Stimulated activated naive CD4-positive, alpha-beta T cell treated with Interleukin-2 at 50 U/mL for 16 hours (primary cell): Measurements from ENCODE around the gene SEL1L3.
"Not testable (repeated sequence)": the region's sequence is repeated elsewhere in the genome, so short reads cannot be mapped to it uniquely, and the experiment has no call there.

ENCODE experiments used
- DNase-seq: peaks from one replicate; lab custom pipeline; 2025; lab: John Stamatoyannopoulos, UW

The SEL1L3 gene

DNA sequence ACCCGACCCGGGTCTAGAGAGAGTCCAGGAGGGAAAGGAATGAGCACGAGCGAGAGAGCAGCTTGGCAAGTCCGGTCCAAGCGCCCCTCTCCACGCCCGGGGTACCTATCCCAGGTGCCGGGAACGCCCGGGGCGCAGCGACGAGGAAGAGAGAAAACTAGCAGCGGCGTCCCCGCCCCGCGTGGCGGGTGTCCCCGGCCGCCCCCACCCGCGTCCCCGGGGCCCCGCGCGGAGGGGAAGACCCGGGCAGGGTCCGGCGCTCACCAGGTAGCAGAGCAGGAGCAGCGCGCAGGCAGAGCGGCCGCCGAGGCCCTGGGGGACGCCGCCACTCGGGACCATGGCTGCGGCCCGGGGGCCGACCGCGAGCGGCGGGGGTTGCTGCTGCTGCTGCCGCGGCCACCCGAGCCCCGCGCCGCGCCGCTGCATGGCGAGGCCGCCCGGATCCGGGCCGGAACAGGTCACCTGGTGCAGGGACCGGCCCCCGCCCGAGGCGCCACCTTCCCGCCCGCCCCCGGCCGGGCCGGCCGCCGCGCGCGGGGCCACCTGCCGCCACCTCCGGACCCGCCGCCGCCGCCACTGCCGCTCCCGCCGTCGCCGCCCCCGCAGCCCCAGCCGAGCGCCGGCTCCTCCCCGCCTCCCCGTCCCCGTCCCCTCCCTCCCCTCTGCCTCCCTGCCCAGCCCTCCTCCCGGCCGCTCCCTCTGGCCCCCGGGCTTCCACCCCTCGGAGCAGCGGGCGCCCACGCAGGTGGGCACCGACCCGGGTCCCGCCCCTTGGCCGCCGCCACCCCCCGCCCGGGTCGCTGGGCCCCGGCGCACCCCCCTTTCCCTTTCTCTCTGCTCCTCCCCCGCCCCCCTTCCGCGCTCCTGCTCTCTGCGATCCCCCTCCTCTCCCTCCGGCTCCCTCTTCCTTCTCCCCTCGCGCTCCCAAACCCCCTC is at the start of gene SEL1L3:
Gene SEL1L3, minus strand, starts transcription at position 578 of the 936 bp plus-strand sequence. Its CDS starts 152 bp downstream, at position 426.
- DNase-seq, result peak; percentile 60

DNA sequence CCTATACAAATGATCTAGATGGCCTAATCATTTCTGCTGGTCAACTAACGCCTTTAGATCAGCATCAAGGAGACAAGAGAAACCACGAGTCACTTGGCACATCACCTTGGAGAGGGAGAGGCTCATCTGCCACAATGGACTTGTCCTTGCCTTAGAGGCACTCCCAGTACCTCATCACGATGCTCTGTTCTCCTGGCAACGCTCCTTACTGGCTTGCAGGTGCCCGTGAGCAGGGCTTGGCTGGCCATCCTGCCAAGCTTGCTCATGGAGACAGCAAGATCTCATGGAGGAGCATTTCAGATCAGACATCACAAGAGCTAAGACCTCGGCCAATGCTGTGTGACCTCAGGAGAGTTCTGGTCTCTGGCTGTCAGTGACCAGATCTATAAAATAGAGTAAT is 48.6 kb upstream of the SEL1L3 start:
- no peak for DNase-seq

DNA sequence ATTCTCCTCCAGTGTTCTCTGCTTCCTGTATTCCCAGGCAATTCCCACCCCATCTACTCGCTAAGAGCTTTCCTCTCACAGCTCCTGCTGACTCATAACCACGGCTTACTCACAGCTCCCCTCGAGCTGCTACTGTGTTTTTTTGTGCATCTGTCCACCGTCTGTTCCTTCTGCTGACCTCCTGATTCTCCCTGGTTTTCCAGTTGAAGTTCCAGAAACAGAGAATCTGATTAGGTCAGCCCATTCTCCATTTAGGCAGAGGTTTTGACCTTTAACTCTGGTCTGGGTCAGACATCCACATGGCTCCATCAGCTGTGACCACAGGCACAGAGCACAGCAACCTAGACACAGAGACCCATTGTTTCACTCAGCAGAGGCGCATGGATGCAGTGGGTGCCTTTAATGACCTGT is 45.7 kb upstream of the SEL1L3 start:
- no peak for DNase-seq

DNA sequence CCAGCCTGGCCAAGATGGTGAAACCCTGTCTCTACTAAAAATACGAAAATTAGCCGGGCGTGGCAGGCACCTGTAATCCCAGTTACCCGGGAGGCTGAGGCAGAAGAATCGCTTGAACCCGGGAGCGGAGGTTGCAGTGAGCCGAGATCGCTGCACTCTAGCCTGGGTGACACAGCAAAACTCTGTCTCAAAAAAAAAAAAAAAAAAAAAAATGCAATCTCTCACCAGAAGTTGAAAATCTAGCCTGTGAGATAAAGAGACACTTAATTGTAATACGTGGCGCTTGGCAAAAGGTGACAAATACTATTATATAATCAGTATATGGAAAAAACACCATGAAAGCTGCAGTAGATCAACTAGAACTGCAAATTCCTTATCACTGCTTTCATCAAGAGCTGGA is 43.3 kb upstream of the SEL1L3 start:
- not testable (repeated sequence) for DNase-seq

DNA sequence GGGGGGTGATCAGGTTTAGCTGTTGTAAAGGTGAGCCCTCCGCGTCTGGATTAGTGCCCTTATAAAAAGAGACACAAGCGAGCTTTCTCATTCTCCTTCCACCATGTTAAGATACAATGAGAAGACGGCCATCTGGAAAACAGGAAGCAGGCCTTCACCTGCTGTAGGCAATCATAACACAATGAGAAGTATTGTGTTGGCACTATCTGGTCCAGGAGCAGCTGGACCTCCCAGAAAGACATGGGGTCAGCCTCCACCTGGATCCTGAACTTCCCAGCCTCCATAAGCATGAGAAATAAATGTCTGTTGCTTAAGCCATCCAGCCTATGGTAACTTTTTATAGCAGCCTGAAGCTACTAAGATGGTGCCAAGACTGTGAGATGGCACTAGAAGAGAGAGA is 42.6 kb upstream of the SEL1L3 start:
- no peak for DNase-seq

DNA sequence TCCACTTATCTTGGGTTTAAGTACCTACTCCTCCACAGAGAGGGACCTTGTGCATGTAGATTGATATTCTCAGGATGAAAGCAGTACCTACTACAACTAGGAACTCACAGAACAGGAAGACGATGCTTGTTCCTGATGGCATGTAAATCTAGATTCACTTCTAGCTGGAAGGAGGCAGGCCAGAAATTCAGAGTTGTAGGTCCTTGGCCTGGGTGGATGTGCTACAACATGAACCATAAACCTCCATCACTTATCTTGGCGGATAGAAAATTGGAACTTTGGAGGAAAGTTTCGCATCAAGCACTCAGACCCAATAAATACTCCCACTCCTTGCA is 41.9 kb upstream of the SEL1L3 start:
- DNase-seq, result no peak

DNA sequence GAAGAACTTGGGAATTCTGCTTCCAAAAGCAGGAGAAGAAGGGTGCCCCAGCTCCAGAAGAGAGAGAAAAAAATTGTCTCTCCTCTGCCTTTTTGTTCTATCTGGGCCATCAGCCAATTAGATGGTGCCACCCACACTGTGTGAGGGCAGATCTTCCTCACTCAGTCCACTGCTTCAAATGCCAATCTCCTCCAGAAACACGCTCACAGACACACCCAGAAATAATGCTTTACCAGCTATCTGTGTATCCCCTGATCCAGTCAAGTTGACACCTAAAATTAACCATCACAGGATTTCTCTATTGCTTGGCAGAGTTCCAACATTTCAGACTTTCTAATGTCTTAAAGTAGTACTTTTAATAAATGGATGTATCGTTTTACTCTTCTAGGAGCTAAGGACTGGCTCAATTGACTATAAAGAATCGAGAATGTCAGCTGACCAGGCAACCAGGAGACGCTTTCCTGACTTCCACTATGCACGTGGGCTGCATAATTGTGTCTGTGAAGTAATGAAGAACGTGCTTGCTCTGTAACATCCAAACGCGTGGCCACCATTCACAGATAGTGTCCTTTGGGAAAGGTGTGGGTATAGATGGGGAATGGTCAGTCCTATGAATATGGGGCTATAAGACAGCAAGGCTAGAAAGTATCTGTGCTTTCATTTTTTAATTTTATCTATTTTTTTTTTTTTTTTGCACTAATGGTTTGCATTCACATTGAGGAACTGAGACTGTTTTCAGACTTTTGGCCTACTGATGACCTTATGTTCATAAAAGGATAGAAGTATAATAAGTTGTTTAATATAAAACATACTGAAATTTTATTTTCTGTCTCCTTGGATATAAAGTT is 41.3 kb upstream of the SEL1L3 start:
- no peak for DNase-seq

DNA sequence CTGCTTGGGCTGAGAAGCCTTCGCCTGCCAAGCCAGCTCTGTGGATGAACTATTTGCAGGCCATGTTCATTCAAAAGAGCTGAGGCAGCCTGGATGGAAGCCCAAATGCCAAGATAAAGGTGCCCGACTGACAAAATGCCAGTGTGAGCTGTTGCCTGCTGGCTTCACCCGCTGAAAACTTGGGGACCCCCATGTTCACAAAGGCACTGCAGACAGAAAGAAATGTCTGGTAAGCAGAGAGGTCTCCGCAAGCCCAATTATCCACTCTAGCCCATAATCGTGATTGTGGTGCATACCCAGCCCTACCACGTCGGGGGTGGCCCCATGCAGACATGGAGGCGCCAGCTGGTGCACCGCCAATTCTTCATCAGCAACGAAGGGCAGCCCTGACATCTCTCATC is 38.2 kb upstream of the SEL1L3 start:
- DNase-seq, result no peak

DNA sequence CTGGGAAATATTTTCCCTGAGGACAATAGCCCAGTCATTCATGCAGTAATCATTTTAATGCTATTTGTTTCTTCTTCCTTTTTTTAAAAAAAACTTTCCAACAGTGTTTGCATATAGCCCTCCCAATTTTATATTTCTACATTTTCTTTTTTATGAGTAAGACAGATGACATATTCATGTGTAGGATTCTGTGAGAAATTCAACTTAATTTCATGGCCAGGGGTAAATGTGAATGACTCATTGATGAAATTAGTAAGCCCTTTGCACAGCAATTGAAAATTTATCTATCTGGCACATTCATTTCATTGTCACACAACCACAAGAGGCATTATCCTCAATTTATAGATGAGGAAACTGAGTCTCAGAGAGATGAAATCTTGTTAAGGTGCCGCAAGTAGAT is 37.5 kb upstream of the SEL1L3 start:
- DNase-seq, result no peak

DNA sequence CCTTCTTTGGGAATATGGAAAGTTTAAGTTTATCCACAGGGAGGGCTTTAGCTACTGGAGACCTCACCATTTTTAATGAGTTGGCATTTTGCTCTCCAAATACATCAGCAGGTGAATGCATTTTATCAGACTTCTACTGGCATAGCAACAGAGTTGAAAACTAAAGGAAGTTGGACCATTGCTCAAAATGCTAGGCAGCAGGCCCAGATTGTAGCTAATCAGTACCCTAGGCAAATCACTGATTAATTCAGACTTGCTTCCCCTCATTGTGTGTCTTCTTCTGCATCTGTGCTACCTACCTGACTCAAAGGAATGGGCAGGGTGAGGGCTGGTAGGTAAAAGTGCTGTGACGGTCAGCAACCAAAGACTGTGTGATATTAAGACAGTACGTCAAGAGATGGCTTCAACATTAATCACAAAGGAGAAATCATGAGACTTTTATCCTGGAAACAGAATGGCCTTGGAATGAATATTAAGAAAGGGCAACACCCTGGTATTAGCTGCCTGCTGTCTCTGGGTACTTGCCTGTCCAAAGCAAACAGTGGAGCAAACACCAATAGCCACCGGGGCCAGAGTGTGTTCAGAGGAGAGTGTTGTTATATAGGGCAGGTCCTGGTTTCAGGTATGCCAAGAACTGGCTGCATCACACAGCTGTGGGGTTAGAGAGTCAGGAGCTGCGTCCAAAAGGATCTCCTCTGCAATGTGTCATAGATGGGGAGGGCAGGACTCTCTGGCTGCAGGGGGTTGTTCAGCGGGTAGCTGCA is 34.2 kb upstream of the SEL1L3 start:
- no peak for DNase-seq

DNA sequence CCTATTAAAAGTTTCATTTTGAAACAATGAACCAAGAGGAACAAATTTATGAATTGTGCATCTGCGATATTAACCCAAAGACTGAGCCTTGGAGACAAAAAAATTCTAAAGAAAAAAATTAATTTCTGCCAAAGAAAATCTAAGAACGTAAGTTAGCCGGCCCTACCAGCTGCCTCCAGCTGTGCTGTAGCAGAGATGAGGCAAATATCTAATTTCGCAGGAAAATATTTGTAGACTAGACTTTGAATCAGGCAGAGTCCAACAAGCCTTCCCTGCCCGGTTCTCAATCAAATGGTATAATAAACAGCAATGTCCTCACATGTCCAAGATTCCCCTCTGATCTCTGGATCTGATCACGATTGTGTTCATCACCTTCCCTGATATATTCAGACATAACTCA is 30.0 kb upstream of the SEL1L3 start:
- DNase-seq, result no peak

DNA sequence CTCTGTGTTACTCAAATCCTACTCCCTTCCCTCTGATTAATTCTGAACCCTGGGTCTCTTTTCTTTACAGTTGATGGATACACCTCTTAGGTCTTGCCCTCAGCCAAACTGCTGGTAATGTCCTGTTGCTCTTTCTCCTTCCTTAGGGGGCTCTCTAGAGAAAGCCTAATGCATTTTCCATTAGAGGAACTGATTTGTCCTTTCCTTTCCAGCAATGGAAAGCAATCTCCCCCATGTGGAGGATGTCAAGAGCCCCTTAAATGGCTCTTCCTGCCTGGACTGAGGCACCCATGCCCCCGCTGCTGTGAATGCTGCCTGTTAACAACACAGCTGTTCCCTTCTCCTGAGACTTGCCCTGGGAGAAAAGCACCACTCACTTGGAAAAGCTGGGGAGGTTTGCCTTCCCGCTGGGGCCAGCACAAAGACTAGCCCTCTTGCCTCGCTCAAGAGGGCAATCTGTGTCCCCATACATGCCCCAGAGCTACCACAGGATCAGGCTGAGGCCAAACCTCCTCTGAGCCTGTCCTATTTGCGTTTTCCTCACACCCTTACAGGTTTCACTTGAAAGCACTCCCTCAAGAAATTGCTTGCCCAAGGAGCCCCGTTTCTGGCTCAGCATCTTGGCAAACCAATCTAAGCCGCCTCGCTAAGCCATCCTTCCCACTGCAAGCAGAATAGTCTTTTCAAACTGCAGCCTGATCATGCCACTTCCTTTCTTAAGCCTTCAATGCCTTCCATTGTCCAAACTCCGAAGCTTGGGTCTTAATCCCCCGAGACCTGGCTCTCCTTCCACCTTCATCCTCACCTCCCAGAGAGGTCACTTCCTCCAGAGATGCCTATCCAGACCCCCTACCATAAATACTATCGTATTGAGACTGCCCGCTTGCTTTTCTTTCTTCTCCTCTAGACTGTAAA is 28.0 kb upstream of the SEL1L3 start:
- DNase-seq, result no peak

DNA sequence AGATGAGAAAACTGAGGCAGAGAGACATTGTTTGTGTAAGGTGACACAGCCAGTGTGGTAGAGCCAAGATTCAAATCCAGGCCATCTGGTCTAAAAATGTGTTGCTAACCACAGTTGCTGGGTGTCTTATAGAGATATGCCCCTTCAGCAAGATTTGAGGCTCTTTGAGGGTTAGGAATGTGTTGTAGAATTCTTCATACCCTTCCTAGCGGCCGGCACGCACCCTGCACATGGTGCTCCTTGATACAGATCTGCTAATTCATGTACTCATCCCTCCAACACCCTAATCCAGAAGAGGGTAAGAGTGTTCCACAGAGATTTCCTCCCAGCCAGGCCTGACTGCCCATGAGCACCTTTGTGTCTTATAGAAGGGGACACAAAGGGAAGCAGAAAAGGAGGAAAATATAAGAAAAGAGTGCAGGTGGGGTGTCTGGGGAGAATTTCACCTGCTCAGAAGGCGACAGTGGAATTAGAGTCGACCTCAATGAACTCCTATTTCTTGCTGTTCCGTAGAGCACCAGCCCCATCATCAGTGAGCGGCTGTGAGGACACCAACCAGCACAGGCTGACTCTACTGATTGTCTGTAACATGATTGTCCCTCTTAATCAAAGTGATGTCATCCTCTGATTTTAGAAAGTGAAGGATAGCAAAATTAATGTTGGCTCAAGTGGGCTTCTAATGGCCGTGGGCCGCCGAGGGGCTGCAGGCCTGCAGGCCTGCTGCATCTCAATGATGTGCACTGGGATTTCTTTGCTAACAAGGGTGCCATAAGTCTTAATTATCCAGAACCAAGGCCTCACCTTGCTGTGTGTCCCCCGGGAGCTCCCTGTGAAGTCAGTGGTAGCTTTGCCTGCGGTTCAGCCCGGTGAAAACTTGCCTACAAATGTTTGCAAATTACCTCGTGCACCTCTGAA is 27.1 kb upstream of the SEL1L3 start:
- DNase-seq, result no peak

DNA sequence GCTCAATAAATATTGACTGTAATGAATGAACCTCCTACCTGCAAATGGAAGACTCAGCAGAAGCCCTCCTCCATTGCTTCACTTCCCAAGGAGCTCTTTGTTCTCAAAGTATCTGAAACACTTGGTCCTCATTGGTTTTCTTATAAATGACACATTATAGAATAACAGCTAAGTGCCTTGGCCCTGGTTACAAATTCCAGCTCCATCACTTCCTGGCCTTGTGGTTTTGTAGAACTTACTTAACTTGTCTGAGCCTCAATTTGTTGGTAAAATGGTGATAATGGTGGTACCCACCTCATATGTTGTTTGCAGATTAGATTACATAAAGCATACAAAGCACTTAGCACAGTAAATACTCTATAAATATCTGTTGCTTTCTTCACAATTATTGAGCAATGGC is 26.0 kb upstream of the SEL1L3 start:
- no peak for DNase-seq

DNA sequence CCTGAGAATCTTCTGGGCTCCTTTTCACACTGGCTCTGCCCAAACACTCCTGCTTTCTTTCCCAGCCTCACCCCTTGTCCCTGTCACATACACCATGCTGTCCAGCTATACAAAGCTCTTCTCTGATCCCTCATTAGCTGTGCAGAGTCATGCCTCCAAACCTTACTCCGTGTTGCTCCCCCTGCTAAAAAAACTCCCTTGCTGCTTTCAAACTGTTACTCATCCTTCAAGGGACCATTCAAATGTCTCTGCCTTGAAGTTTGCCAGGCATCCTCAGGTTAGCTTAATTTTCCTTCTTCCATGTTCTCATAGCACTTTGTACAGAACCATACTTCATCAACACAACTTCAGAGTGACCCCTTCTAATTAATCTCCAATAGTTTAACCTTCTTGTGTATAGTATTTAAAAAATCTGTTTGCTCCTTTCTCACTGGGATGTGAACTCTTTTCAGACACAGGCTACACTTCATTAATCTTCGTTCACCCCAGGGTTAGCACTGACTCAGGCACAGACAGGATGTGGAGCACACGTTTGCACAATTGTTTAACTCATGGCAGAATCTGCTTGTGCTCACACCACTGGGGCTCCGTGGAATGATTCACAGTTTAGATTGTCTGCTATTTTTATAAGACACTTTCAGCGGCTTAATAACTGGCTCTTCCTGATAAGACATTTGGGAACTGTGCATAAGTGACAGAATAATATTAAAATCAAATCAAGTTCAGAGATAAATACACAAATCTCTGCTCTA is 21.4 kb upstream of the SEL1L3 start:
- no peak for DNase-seq

DNA sequence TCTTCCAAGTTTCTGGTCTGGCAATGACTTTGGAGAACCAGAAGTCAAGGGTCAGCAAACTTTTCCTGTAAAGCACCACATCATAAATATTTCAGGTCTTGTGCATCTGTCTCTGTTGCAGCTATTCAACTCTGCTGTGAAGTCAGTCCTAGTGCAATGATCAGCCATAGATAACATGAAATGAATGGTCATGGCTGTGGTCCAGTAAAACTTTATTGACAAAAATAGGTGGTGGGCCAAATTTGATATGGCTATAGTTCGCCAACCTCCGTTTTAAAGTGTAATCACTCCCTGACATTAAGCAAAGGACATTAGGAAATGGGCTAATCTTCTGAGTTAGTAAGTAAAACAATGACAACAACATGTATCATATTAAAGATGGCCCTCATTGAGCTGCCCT is 20.8 kb upstream of the SEL1L3 start:
- no peak for DNase-seq

DNA sequence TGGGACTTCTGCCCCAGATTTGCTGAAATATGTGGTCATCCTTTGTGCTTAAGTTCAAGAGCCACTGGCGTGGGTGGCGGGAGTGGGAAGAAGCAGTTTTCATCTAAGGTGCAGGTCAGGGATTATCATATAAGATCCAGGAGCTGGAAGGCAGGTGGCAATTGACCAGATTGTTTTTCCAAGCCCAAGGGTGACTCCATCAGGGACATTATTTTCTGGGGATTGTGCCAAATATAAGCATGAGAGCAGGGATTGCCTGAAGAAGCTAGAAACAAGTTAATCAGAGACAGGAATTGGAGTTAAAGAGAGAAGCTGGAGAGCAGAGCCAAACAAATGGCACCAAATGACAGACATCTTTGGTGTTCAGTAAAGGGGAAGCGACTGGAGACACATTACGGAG is 19.4 kb upstream of the SEL1L3 start:
- DNase-seq, result no peak

DNA sequence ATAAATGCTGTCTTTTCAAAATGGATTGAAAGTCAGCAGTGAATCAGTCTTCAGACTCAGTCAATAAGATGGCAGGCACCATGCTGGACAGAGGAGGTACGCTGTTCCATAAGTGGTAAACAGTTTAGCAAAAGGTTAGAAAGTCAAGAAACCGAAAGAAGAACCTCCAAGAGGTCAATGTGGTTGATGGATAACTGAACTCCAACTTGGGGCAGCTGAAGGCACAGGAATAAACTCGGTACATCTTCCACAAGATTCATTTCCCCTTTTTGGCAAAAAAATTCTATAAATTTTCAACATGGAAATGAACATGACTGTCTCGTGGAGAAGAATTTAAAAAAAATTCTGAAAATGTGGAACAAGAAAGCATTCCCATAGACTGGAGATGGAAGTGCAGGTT is 18.4 kb upstream of the SEL1L3 start:
- DNase-seq, result no peak

DNA sequence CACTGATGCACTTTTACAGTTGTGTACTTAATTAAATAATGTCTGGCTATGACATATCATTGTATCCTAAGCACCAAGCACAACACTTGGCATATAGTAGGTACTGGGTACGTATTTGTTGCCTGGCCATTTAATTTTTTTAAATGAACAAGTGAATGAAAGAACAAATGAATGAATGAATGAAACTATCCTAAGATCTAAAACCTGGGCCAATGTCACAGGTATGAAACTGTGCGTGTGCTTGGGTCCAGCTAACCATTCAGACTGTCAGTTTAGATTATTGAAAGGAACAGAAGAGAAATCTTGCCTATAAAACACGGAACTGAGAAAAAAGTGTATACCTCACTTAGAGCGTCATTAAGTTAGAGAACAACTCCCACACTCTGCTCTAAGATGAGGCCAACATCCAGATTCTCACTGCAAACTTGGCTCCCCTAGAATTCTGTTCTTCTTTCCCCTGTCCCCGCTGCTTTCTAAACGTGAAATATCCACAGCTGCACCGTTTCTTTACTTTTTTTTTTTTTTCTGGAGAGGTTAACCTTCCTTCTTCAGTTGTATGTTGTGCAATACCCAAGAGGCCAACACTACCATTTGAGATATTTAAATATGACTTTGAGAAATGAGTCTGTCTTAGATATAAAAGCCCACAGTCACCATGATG is 17.3 kb upstream of the SEL1L3 start:
- no peak for DNase-seq
